GM12873 (cell line): ENCODE data around the gene HLA-B.

Source experiments
- CTCF ChIP-seq: IDR thresholded peaks from 2 replicates; pipeline ENCODE4 v1.5.1; 2012; ENCODE audit warnings: low read depth, mild to moderate bottlenecking, moderate library complexity, low read length, control low read depth; ENCODE audit not compliant: insufficient read depth; ENCODE audit errors: missing control alignments

The HLA-B gene

GRCh38 chr6:31375699-31376098 lies 18.7 kb upstream of the HLA-B start:
- TF ChIP-seq CTCF, result no peak

- peak; percentile 64 for TF ChIP-seq CTCF
These were observed 17.1 kb upstream of the HLA-B start for GRCh38 chr6:31374118-31374517.

- peak; percentile 5 for TF ChIP-seq CTCF
These were observed 11.5 kb upstream of the HLA-B start for GRCh38 chr6:31368461-31368860.

- peak; percentile 98 for TF ChIP-seq CTCF
These were observed 9.9 kb upstream of the HLA-B start for GRCh38 chr6:31366693-31367470.

GRCh38 chr6:31365864-31366263 lies 8.9 kb upstream of the HLA-B start:
- TF ChIP-seq CTCF, result no peak

GRCh38 chr6:31363811-31364210 lies 6.8 kb upstream of the HLA-B start:
- TF ChIP-seq CTCF, result no peak

GRCh38 chr6:31362751-31363150 lies 5.8 kb upstream of the HLA-B start:
- no peak for TF ChIP-seq CTCF
